ENCODE results near the gene B4GAT1. TPM values are rescaled to one million over a fixed set of nuclear protein-coding genes. Genes with fewer than 3 reads are reported as not detected.
"Not testable (repeated sequence)": the region's sequence is repeated elsewhere in the genome, so short reads cannot be mapped to it uniquely, and the experiment has no call there.

Gene B4GAT1
- total and polyA plus RNA-seq, 2 of the 4 experiments (the other 2 are of a cell fraction) = 10.6 to 18.4 TPM

- Histone ChIP-seq H3K9me1 (ENCODE audit: insufficient read depth, low read length) (peaks cover 26% of the 10 kb centered on the region), H3K79me1 (ENCODE audit: low read depth in 1 of 2, low read length in 2 of 2) (peaks cover 0 to 28% of the 10 kb centered on the region in 2 experiments; a peak in 2 of 4 replicates), H4K20me1 (ENCODE audit: insufficient read depth, low read length) (peaks cover 11% of the 10 kb centered on the region), H3K4me1 (ENCODE audit: control insufficient read depth, insufficient read depth, low read length) (peaks cover 36% of the 10 kb centered on the region)
- BruUV-seq (replicated peaks); H3K36me3 ChIP-seq (ENCODE audit: control insufficient read depth, insufficient read depth, low read length); H3K27me3 ChIP-seq (ENCODE audit: control insufficient read depth, insufficient read depth, low read length); H2BK5ac ChIP-seq (ENCODE audit: low read depth, low read length, poor library complexity, severe bottlenecking); H3K9ac ChIP-seq (ENCODE audit: low read depth, low read length); H4K5ac ChIP-seq (ENCODE audit: low read depth, low read length); H2BK20ac ChIP-seq (ENCODE audit: low read depth, low read length); H3K14ac ChIP-seq (replicated peaks; ENCODE audit: low read depth, low read length); intact Hi-C loops (cut with micrococcal nuclease); H2BK15ac ChIP-seq (ENCODE audit: low read depth, low read length); H3K9me3 ChIP-seq (ENCODE audit: control insufficient read depth, insufficient read depth, low read length); H3K18ac ChIP-seq (ENCODE audit: low read depth, low read length); in situ Hi-C loops (cut with MboI; ENCODE audit: low sequenced_read_pairs); POLR2A ChIA-PET (ENCODE audit: unreplicated experiment); H2BK120ac ChIP-seq (ENCODE audit: low read depth, low read length); dilution Hi-C loops (cut with HindIII; ENCODE audit: low sequenced_read_pairs, unreplicated experiment); H4K8ac ChIP-seq (ENCODE audit: low read depth in 2 of 2, low read length in 2 of 2); H3K4me3 ChIP-seq (ENCODE audit: insufficient read depth, low read depth, low read length); H3K23ac ChIP-seq (ENCODE audit: low read depth, low read length); H3K56ac ChIP-seq (ENCODE audit: extremely low read depth, insufficient read depth, low read length); H3K4ac ChIP-seq (ENCODE audit: low read depth, low read length); H3K4me2 ChIP-seq (ENCODE audit: low read depth, low read length); H4K91ac ChIP-seq (ENCODE audit: insufficient read depth, low read depth, low read length); ATAC-seq (ENCODE audit: low read depth); DNase-seq; CTCF ChIA-PET; H2AK9ac ChIP-seq (replicated peaks; ENCODE audit: low read depth, low read length, poor library complexity); H3K27ac ChIP-seq (ENCODE audit: insufficient read depth, low read length); H2AFZ ChIP-seq (replicated peaks; ENCODE audit: low read length, poor library complexity); H2AK5ac ChIP-seq (ENCODE audit: low read depth, low read length): not testable (repeated sequence)
- no CpG with 5 or more reads among the region's 6 CpGs for WGBS, 2 experiments (ENCODE audit: extremely low coverage in 2 of 2, insufficient read length in 1 of 2)
These were observed 26.7 kb downstream of the B4GAT1 start for GRCh38 chr11:66320748-66321147.

GRCh38 chr11:66320289-66320688, 27.1 kb downstream of the B4GAT1 start:
- H3K27me3 ChIP-seq (ENCODE audit: control insufficient read depth, insufficient read depth, low read length); H4K8ac ChIP-seq (ENCODE audit: low read depth in 2 of 2, low read length in 2 of 2); H2BK15ac ChIP-seq (ENCODE audit: low read depth, low read length); H3K4ac ChIP-seq (ENCODE audit: low read depth, low read length); H3K9ac ChIP-seq (ENCODE audit: low read depth, low read length); dilution Hi-C loops (cut with HindIII; ENCODE audit: low sequenced_read_pairs, unreplicated experiment); CTCF ChIA-PET; H2AK9ac ChIP-seq (replicated peaks; ENCODE audit: low read depth, low read length, poor library complexity); BruUV-seq (replicated peaks); H2BK5ac ChIP-seq (ENCODE audit: low read depth, low read length, poor library complexity, severe bottlenecking); H4K5ac ChIP-seq (ENCODE audit: low read depth, low read length); H3K9me3 ChIP-seq (ENCODE audit: control insufficient read depth, insufficient read depth, low read length); H3K36me3 ChIP-seq (ENCODE audit: control insufficient read depth, insufficient read depth, low read length); H2BK120ac ChIP-seq (ENCODE audit: low read depth, low read length); ATAC-seq (ENCODE audit: low read depth); H4K91ac ChIP-seq (ENCODE audit: insufficient read depth, low read depth, low read length); H2AK5ac ChIP-seq (ENCODE audit: low read depth, low read length); H3K18ac ChIP-seq (ENCODE audit: low read depth, low read length); H3K27ac ChIP-seq (ENCODE audit: insufficient read depth, low read length); H3K4me3 ChIP-seq (ENCODE audit: insufficient read depth, low read depth, low read length); H3K4me2 ChIP-seq (ENCODE audit: low read depth, low read length); in situ Hi-C loops (cut with MboI; ENCODE audit: low sequenced_read_pairs); H2BK20ac ChIP-seq (ENCODE audit: low read depth, low read length); H3K56ac ChIP-seq (ENCODE audit: extremely low read depth, insufficient read depth, low read length); H3K23ac ChIP-seq (ENCODE audit: low read depth, low read length); DNase-seq; H3K14ac ChIP-seq (replicated peaks; ENCODE audit: low read depth, low read length); intact Hi-C loops (cut with micrococcal nuclease); POLR2A ChIA-PET (ENCODE audit: unreplicated experiment); H2AFZ ChIP-seq (replicated peaks; ENCODE audit: low read length, poor library complexity): not testable (repeated sequence)
- Histone ChIP-seq H3K9me1 (ENCODE audit: insufficient read depth, low read length) (peaks cover 22% of the 10 kb centered on the region), H4K20me1 (ENCODE audit: insufficient read depth, low read length) (peaks cover 15% of the 10 kb centered on the region), H3K4me1 (ENCODE audit: control insufficient read depth, insufficient read depth, low read length) (peaks cover 34% of the 10 kb centered on the region), H3K79me1 (ENCODE audit: low read depth in 1 of 2, low read length in 2 of 2) (peaks cover 0 to 28% of the 10 kb centered on the region in 2 experiments; a peak in 2 of 4 replicates)
- WGBS, 2 experiments (ENCODE audit: extremely low coverage in 2 of 2, insufficient read length in 1 of 2) = no CpG with 5 or more reads among the region's 2 CpGs
